HG03066 (cell line): ENCODE measurements around the gene GPR45.
A peak's percentile ranks its signal among the peaks of the same experiment; 100 is the strongest.
"Not testable (repeated sequence)": the region's sequence is repeated elsewhere in the genome, so short reads cannot be mapped to it uniquely, and the experiment has no call there.

ENCODE experiments used
- ATAC-seq: cut with Tn5 transposase; IDR thresholded peaks from one replicate; pipeline ENCODE4 v1.9.1; 2021; ENCODE audit warnings: low read depth; ENCODE audit not compliant: unreplicated experiment

The GPR45 gene

DNA sequence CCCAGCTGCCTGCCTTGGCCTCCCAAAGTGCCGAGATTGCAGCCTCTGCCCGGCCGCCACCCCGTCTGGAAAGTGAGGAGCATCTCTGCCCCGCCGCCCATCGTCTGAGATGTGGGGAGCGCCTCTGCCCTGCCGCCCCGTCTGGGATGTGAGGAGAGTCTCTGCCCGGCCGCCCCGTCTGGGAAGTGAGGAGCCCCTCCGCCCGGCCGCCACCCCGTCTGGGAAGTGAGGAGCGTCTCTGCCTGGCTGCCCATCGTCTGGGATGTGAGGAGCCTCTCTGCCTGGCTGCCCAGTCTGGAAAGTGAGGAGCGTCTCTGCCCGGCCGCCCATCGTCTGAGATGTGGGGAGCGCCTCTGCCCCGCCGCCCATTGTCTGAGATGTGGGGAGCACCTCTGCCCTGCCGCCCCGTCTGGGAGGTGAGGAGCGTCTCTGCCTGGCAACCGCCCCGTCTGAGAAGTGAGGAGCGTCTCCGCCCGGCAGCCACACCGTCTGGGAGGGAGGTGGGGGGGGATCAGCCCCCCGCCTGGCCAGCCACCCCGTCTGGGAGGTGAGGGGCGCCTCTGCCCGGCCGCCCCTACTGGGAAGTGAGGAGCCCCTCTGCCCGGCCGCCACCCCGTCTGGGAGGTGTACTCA is 9.6 kb downstream of the GPR45 start:
- ATAC-seq, result not testable (repeated sequence)

DNA sequence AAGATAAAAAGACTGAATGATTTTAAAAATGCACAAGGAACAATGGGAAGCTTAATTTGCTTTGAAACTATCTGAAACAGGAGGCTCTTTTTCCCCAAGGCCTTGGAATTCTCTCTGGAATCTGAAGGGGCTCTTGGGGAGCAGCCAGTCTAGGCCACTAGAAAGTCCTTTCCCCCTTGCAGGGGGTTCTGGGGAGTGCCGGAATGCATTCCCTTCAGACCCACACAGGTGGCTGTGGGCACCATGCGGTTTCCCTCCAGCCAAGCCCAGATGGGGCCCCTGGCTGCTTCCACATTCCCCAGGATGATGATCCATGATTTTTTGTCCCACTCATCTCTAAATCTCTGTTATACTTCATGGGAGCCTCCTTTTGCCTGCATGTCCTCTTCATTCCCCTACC is 10.7 kb downstream of the GPR45 start:
- ATAC-seq, result no peak

DNA sequence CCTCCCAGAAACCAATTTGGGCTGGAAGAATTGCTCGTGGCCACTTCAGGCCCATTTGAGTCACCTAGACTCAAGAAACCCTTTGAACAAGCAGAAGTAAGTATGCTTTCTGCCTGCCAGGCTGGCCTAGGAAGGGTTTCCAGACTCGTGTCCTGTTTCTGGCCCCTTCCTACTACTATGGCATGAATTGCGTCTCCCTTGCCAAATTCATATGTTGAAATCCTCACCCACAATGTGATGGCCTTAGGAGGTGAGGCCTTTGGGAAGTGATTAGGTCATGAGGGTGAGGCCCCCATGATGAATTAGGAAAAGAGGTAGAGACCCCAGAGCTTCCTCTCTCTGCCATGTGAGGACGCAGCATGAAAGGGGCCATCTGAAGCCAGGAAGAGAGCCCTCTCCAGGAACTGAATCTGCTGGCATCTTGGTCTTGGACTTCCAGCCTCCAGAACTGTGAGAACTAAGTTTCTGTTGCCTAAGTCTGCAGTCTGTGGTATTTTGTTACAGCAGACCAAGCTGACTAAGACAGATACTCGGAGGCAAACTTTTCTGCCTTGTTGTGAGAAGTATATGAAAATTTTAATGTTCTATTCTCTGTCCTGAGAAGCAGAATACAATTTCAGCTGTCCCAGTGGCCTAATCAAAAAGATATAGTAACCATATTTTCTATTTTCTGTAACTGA is 13.1 kb downstream of the GPR45 start:
- no peak for ATAC-seq

DNA sequence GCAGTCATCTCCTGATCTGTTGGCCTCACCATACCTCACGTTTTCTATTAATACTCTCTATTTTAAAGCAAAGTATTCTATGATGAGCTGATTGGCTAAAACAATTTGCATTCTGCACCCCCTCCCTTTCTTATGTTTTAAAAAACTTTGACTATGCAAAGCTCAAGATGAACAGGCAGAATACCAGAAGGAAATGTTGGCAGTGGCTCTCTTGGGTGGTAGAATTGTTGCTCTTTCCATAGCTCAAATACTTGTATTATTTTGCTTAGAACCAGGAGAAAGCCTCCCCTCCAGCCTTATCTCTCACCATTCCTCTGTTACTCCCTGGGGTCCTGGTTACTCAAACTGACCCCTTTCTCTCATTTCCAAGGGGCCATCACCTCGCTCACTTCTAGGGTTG is 14.4 kb downstream of the GPR45 start:
- ATAC-seq, result no peak

DNA sequence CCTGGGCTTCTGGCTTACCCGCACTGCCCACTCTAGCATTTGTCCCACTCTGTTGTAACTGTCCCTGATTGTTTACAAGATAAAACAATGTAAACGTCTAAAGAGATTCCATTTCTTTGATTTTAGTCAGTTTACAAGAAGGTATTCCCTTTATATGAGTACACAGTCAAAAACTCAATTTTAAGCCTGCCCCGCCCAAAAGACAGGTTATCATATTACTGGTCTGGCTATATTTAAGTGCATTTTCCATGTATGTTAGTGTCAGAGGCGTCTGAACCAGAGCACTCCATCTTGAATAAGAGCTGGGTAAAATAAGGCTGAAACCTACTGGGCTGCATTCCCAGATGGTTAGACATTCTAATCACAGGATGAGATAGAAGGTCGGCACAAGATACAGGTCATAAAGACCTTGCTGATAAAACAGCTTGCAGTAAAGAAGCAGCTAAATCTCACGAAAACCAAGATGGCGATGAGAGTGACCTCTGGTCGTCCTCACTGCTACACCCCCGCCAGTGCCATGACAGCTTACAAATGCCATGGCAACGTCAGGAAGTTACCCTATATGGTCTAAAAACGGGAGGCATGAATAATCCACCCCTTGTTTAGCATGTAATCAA is 15.0 kb downstream of the GPR45 start:
- ATAC-seq, result no peak

DNA sequence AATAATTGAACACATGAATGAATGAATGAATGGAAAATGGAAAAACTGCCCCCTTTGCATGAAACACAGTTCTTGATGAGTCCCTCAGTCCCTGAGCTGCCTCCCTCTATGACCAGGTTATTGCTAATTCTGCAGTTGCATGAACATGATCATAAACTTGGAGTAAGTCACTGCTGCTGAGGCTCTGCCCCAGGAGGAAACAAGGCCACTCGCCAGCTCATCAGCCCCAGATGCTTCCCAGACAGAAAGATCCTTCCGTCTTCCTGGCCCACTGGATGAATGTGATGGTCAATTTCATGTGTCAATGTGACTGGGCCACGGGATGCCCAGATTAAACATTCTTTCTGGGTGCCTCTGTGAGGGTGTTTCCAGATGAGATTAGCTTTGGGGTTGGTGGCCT is 16.4 kb downstream of the GPR45 start:
- no peak for ATAC-seq

DNA sequence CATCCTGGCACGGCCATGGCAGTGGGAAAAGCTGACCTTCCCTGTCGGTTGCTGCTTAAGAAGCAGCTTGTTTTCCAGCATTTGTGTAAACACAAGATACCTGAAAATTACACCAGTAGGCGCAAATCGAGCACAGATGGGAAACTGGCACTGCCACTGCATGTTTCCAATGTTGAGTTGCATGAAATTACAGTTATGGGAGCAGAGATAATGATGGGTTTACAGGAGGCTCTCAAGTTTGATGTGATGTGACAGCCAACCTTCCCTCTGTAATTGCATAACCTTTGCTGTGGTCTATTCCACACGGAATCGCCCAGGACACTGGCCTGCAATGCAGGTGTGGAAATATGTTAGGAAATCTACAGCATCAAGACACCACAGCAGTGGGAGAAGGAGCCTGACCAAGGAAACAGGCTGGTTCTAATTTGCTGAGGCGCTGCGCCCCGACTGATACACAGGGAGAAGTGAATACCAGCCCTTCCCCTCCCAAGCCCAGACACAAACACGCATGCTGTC is 17.4 kb downstream of the GPR45 start:
- no peak for ATAC-seq

DNA sequence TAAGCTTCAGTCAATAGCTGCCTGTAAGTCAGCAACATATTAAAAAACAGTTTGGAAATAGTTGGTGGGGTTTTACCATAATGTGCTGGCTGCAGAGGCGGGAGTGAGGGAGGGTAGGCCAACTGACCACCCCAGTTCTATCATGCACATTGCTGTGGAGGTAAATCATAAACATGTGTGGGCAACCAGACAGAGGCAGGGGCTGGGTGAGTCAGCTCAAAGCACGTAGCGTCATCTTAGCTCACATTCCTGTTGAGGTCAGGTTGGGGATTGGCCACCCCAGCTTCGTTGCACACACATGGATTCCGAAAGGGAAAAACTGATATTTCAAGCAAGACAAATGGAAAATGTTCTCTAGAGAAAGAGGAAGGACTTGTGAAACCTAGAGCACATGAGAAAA is 19.5 kb downstream of the GPR45 start:
- ATAC-seq, result no peak

DNA sequence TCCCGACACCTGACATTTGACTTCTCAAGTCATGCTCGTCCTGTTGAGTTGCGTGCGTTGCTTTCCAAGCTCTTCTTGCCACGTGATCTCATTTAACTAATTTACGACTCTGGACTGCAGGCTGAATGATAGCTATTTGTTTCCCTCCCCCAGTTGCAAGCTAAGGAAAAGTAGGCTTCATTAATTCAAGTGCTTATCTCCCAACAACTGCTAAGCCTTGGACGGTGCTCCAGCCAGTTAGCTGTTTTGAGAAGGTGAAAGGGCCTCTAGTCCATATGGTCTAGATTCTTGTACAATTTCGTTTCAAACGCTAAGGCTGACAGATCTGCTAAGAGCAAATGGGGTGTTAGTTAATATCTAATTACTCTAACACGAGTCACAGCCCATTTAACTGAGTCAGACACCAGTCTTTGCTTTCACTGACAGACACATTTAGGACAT is 21.1 kb downstream of the GPR45 start:
- ATAC-seq, result no peak

DNA sequence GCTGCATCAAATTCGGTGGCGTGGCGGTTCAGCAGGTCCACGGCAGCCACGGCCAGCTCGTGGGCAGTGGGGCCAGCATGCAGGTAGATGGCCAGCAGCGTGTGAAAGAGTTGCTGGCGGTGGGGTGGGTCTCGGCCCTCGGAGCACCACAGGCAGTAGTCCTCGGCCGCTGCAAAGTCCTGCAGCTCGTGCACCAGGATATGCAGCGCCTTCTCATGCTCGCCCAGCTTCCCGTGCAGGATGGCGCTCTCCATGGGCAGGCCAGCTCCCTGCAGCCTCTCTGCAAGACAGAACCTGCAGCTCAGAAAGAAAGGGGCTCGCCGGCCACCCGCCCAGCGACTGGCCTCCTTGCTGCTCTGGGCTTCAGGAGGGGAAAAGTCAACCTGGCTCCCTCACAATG is 27.9 kb downstream of the GPR45 start:
- ATAC-seq, result no peak

DNA sequence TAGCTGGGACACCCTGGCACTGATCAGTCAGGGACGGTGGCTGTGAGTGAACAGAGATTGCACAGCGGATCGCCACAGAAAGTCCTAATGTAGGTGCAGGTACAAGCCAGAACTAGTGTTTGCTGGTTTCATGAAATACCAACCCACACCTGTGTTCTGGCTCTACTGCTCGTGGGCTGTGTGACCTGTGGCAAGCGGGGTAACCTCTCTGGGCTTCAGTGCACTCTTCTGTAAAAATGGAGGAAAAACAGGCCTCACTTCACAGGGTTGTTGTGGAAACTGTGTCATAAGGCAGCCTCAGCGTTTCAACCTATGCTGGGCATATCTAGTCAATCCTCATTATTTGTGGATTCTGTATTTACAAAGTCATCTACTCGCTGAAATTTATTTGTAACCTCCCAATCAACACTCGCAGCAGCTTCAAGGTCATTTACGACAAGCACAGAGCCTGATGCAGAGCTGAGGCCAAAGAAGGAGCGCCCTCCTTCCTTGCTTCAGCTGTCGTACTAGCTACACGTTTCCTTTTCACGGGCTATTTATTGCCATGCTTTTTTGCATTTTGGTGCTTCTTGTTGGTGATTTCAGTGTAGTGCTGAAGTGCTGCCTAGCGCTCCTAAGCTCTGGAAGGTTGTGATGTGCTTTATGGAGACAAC is 30.0 kb downstream of the GPR45 start:
- no peak for ATAC-seq

DNA sequence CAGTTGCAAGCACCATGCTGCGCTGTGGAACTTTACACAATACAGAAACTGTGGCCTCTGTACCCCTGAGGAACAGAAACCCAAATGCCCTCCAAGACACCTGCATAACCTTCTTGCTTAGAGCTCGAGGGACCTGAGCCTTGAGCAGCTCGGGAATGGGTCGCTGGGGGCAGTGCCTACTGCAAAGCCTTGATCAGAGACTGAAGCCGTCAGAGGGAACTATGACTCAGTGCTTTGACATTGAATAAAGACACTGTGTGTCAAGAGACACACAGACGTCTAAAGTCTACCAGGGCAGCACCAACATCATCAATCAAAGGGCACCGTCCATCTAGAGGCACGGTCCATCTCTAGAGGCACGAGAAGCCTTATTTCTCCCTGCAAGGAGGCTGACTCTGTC is 30.6 kb downstream of the GPR45 start:
- ATAC-seq, result no peak

DNA sequence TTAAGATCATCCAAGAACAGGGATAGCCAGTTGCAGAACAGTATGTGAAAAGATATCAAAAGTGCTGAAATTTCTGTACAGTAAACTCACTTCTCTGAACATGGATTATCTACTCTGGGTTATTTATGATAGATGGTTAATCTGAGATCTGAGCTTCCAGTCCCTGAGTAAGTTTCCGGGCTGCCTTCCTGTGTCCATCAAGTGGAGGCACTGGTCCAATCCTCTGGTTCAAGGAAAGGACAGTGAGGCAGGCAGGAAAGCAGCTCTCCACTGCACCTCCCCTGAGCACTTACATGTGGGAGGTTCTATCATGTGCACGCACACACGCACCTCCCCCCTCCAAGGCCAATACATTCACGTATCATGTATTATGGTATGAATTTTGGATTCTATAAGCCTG is 32.5 kb downstream of the GPR45 start:
- ATAC-seq, result no peak

DNA sequence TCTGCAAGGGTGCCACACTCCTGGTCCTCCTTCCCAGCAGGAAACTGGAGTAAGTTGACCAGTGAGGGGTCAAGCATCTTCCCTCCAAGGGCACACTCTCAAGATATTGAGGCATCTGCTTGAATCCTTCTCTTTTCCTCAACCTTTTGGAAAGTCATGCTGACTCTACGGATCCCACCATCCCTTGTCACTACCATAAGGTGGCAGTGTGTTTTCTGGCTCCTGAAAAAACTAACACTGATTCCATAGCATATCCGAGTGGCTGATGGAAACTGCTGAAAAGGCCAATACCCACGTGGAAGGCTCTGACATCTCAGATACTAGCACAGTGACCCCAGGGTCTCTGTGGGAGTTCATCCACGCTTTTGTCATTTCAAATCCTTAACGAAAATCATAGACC is 37.1 kb downstream of the GPR45 start:
- ATAC-seq, result no peak

DNA sequence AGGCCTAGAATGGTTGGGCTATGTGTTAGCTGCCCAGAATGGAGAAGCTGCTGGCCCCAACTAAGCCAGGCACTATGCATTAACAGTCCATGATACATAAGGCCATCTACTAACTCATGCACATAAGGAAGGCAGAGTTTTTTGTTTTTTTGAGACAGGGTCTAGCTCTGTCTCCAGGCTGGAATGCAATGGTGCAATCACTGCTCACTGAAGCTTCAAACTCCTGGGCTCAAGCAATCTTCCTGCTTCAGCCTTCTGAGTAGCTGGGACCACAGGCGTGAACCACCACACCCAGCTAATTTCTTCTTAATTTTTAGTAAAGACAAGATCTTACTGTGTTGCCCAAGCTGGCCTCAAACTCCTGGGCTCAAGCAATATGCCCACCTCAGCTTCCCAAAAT is 37.6 kb downstream of the GPR45 start:
- no peak for ATAC-seq

DNA sequence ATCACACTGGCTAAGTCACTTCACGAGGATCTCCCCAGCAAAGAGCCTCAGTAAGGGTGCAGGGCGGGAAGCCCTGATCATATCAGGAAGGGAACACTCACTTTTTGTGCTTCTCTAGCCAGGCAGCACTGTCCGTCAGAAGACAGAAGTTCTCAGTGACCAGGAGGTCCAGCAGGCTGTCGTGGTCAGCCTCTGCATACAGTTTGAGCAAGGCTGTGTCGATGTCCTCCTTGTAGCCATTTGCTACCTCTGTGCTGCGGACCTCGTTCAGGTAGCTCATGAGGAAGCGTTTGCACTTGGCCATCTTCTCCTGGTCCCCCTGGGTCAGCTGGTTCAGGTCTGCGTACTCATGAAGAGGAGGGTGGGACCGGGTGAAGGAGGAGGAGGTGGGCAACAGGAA is 38.7 kb downstream of the GPR45 start:
- ATAC-seq, result no peak

DNA sequence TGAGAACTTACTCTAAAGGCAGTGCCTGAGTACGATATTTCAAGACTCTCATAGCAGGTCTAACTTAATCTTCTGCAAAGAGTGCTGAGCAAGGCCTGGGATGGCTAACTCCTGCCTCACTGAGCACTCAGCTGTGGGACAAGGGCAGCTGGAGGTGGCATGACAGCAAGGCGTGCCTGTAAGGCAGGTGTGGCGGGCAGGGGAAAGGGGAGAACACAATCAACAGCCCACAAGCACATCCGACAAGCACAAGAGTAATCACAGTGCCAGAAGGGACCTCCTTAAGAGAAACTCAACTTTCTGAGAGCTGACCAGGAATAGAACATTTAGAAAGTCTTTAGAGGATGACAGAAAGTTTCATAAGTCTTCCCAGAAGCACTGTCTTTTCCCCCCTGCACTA is 42.0 kb downstream of the GPR45 start:
- no peak for ATAC-seq

DNA sequence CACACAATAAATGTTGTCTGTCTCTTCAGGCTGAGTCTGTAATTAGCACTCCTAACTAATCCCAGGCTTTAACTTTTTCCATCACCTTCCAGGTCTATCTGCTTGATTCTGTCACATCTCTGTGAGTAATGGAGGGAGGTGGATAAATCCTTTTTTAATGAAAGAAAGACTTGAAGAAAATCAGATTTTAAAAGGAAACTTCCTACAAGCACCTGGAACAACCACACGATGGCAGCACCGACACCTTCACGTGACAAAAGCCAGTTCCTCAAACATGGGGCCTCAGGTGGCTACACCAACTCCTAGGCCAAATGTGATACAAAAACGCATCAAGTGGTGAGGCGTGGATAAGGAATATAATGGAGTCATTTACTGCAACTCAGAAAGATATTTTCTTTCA is 46.1 kb downstream of the GPR45 start:
- peak; percentile 56 for ATAC-seq

DNA sequence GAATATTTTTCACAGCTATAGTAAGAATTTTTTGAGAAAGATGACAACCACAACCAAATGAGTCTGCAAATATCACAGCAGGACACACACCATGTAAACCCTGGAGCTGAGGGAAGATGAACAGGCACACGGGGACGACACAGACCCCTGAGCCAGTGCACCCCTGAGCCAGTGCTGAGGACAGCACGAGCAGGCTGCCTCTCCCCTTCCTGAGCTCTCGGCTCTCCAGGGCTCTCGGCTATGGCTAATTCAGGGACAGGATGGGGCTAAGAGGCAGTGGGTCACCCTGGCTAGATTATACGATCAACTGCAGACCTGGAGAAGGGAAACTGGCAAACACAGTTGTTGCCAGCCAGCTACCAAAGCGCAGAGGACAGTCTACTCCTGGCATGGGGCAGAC is 46.6 kb downstream of the GPR45 start:
- ATAC-seq, result no peak

DNA sequence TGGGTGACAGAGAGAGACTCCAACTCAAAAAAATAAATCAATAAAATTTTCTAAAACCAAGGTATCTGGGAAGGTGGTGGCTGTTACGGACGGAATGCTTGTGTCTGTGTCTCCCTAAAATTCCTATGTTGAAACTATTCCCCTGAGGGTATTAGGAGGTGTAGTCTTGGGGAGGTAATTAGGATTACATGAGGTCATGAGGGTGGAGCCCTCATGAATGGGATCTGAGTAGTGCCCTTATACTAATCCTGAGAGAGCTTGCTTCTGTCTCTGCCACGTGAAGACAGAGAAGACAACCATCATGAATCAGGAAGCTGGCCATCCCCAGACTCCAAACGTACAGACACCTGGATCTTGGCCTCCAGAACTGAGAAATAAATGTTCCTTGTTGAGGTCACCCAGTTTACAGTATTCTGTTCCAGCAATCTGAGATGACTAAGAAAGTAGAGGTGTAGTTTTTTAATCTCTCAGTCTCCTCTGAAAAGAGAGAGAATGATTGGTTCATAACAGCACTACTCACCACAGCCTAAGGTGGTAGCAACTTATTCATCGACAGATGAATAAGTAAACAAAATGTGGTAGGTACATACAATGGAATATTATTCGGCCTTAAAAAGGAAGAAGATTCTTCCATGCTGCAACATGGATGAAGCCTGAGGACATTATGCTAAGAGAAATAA is 49.6 kb downstream of the GPR45 start:
- no peak for ATAC-seq

DNA sequence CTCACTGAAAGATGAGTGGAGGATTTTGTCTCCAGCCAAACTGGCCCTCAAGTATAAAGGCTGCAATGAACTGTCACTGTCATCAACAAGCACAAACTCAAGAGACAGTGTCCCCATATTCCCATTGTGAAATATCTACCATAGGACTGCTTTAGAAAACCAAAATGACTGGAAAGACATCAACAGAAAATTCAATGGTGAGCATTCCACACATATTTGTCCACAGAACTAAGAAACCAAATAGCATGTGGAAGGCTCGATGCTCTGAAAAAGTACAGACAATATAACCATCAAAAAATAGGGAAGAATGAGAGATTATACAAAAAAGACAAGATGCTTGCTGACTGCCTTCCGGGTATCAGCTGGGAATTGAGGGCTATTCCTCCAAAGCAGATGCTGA is 50.4 kb downstream of the GPR45 start:
- ATAC-seq, result no peak
